ENCODE measurements around the gene PDP2.

- no peak for TF ChIP-seq POLR2A (IDR thresholded peaks at IDR 0.05)
- no peak for TF ChIP-seq CTCF (IDR thresholded peaks at IDR 0.05 in 8 of 11, conservative IDR thresholded peaks at IDR 0.05 in 3 of 11)
- TF ChIP-seq POLR2AphosphoS5 (IDR thresholded peaks at IDR 0.05) = no peak
Observed at GRCh38 chr16:66849021-66849420, 31.3 kb upstream of the PDP2 start.
